Trophoblast cell (in vitro differentiated cells and primary cell): ENCODE data around the gene ITGA11.

Source experiments
- DNase-seq, 2 donors: peaks; one replicate each; pipeline ENCODE4 v3.0.0-alpha.2; 2016
- H2AFZ ChIP-seq: 2 replicates; pipeline ENCODE4 v1.6.1; 2013; ENCODE audit warnings: low read length, moderate library complexity, mild to moderate bottlenecking; ENCODE audit not compliant: insufficient read depth, poor library complexity
- H2AK5ac ChIP-seq: 2 replicates; pipeline ENCODE4 v1.6.1; 2013; ENCODE audit warnings: mild to moderate bottlenecking, low read length
- H2BK120ac ChIP-seq: 2 replicates; pipeline ENCODE4 v1.6.1; 2013; ENCODE audit warnings: low read length, mild to moderate bottlenecking, moderate library complexity; ENCODE audit not compliant: insufficient read depth, poor library complexity
- H2BK12ac ChIP-seq: 2 replicates; pipeline ENCODE4 v1.6.1; 2013; ENCODE audit warnings: mild to moderate bottlenecking, low read length, moderate library complexity
- H2BK5ac ChIP-seq: 2 replicates; pipeline ENCODE4 v1.6.1; 2013; ENCODE audit warnings: low read length, low read depth, moderate library complexity, mild to moderate bottlenecking; ENCODE audit not compliant: poor library complexity
- H3K14ac ChIP-seq: 2 replicates; pipeline ENCODE4 v1.6.1; 2013; ENCODE audit warnings: mild to moderate bottlenecking, low read length
- H3K18ac ChIP-seq: 2 replicates; pipeline ENCODE4 v1.6.1; 2013; ENCODE audit warnings: mild to moderate bottlenecking, low read length
- H3K23ac ChIP-seq: 2 replicates; pipeline ENCODE4 v1.6.1; 2013; ENCODE audit warnings: low read length
- H3K27ac ChIP-seq: 2 replicates; pipeline ENCODE4 v1.5.1; 2013; ENCODE audit warnings: low read depth, mild to moderate bottlenecking, inconsistent platforms, low read length, moderate library complexity
- H3K27me3 ChIP-seq: 2 replicates; pipeline ENCODE4 v1.6.1; 2013; ENCODE audit warnings: inconsistent platforms, mild to moderate bottlenecking, low read length, moderate library complexity; ENCODE audit not compliant: insufficient read depth
- H3K36me3 ChIP-seq, 2 experiments: 1 replicate in 1 of 2; 2 replicates in 1 of 2; pipeline ENCODE4 v1.6.1; 2013; ENCODE audit warnings: low read length in 2 of 2, mild to moderate bottlenecking in 2 of 2, moderate library complexity in 1 of 2; ENCODE audit not compliant: insufficient read depth in 2 of 2, control insufficient read depth in 1 of 2
- H3K4ac ChIP-seq: 2 replicates; pipeline ENCODE4 v1.6.1; 2013; ENCODE audit warnings: low read depth, mild to moderate bottlenecking, low read length, moderate library complexity
- H3K4me1 ChIP-seq, 2 experiments: 1 replicate in 1 of 2; 2 replicates in 1 of 2; pipeline ENCODE4 v1.6.1; 2013; ENCODE audit warnings: low read length in 2 of 2, mild to moderate bottlenecking in 2 of 2, moderate library complexity in 1 of 2; ENCODE audit not compliant: insufficient read depth in 2 of 2, control insufficient read depth in 1 of 2
- H3K4me2 ChIP-seq: 2 replicates; pipeline ENCODE4 v1.6.1; 2013; ENCODE audit warnings: inconsistent platforms, mild to moderate bottlenecking, low read length, moderate library complexity
- H3K4me3 ChIP-seq: 2 replicates; pipeline ENCODE4 v1.5.1; 2013; ENCODE audit warnings: mild to moderate bottlenecking, low read depth, low read length, inconsistent platforms
- H3K79me1 ChIP-seq: one replicate; pipeline ENCODE4 v1.6.1; 2013; ENCODE audit warnings: low read length
- H3K79me2 ChIP-seq: 2 replicates; pipeline ENCODE4 v1.6.1; 2013; ENCODE audit warnings: low read length, mild to moderate bottlenecking; ENCODE audit not compliant: control insufficient read depth, insufficient read depth, poor library complexity
- H3K9ac ChIP-seq: 2 replicates; pipeline ENCODE4 v1.6.1; 2013; ENCODE audit warnings: mild to moderate bottlenecking, low read length
- H3K9me3 ChIP-seq: 2 replicates; pipeline ENCODE4 v1.6.1; 2013; ENCODE audit warnings: low read depth, mild to moderate bottlenecking, control low read depth, inconsistent platforms, low read length; ENCODE audit not compliant: insufficient read depth
- H4K12ac ChIP-seq: 2 replicates; pipeline ENCODE4 v1.6.1; 2013; ENCODE audit warnings: low read depth, mild to moderate bottlenecking, low read length, moderate library complexity
- H4K8ac ChIP-seq: 2 replicates; pipeline ENCODE4 v1.6.1; 2013; ENCODE audit warnings: low read depth, mild to moderate bottlenecking, low read length, moderate library complexity
- H4K91ac ChIP-seq: one replicate; pipeline ENCODE4 v1.6.1; 2013; ENCODE audit warnings: low read depth, mild to moderate bottlenecking, low read length, moderate library complexity
- WGBS: extraction: QIAGEN DNeasy Blood & Tissue Kit; methylation state at CpG from one replicate; pipeline ENCODE4 v1.1.7; 2013; ENCODE audit warnings: missing lambda C conversion rate; ENCODE audit not compliant: insufficient read length, insufficient coverage; ENCODE audit errors: extremely low coverage; 5-methylcytosine and 5-hydroxymethylcytosine counted together

The ITGA11 gene

DNA sequence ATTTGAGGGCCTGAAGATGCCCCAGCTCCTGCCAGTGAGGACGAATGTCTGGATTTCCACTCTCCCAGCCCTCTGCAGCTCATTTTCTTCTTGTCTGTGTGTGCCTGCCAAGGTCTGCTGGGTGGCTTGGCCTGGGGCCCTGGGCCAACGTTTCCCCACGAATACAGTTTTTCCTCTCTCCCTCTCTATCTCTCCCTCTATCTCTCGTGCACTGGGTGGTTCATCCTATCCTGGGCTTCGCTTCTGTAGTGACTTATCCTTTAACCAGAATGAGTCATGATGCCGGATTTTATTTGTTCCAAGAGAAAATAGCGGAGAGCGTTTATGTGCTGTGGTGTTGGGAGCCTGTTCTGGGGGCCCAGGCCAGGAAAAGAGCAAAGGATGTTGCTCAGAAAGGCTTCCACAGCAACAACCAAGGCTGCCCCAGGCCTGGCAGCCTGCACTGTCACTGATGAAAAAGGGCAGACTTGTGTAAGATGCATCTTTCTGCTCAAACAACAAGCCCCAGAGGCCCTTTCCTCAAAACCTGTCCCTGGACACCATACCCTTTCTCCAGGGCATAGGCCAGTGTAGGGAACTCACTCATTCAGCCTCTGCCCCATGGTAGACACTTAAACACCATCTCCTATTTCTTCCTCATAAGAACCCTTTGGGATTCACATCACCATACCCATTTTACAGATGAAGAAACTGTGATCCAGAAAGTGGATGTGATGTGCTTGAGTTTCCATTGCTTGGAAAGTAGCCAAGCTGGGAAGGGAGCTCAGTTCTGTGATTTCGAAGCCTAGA lies 47.3 kb downstream of the ITGA11 start:
- Histone ChIP-seq H3K4me2 (no peak overlapping the region), H2BK120ac (no peak overlapping the region), H3K27me3 (no peaks in the 10 kb centered on the region), H3K18ac (no peak overlapping the region), H3K4me1 (peaks cover 0 to 2% of the 10 kb centered on the region in 2 experiments), H3K79me2 (no peaks in the 10 kb centered on the region), H3K4ac (no peak overlapping the region), H3K27ac (no peak overlapping the region), H3K9me3 (no peaks in the 10 kb centered on the region), H4K8ac (no peak overlapping the region), H3K36me3 (no peaks in the 10 kb centered on the region), H2AFZ (no peak overlapping the region), H2AK5ac (no peak overlapping the region), H4K91ac (no peak overlapping the region), H3K14ac (no peak overlapping the region), H4K12ac (no peak overlapping the region), H2BK5ac (no peak overlapping the region), H3K23ac (no peak overlapping the region), H2BK12ac (no peak overlapping the region), H3K9ac (no peak overlapping the region), H3K79me1 (no peaks in the 10 kb centered on the region), H3K4me3 (no peak overlapping the region)
- WGBS = no CpG with 5 or more reads among the region's 9 CpGs
- DNase-seq = no peak

DNA sequence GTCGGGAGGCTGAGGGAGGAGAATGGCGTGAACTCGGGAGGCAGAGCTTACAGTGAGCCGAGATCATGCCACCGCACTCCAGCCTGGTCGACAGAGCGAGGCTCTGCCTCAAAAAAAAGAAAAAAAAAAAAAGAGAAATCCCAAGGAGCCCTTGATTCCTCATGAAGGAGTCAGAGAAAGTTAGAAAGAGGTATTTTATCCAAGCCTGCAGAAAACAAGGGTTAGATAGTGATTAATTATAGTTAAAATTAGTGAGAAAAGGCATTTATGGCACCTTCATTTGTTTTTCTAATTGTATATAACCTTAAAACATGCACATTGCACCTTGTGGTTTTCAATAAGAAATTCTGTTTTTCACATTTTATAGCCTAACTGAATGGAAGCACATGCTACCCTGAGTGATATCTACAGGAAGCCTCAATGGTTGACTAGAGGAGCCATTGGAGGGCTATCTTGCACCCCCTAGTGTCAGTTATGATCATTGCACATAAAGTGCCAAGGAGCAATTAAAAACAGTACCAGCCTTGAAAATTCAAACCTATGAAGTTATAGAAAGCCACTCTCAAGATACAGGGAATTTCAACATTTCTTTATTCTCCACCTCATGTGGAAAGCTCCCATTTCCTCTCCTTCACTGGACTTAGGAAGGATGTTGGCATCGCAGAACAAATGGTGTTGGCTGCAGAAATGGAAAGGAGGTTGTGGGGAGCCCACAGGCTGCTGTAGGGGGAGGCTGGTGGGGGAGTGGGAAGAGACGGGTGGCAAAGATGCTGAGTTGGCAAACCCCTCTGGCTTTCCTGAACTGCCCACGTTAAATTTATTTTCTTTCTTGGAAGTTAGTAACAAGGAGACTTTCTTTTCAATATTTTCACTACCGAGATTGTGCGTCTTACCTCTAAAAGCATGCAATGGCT lies 48.5 kb downstream of the ITGA11 start:
- no peak overlapping the region for H4K12ac ChIP-seq
- no peak overlapping the region for H2BK12ac ChIP-seq
- H3K23ac ChIP-seq = no peak overlapping the region
- no peak overlapping the region for H3K4me2 ChIP-seq
- no peak overlapping the region for H2BK120ac ChIP-seq
- H3K9me3 ChIP-seq = no peaks in the 10 kb centered on the region
- H3K14ac ChIP-seq = no peak overlapping the region
- no peaks in the 10 kb centered on the region for H3K36me3 ChIP-seq
- H4K91ac ChIP-seq = no peak overlapping the region
- no peaks in the 10 kb centered on the region for H3K79me2 ChIP-seq
- H3K9ac ChIP-seq = no peak overlapping the region
- no peak overlapping the region for H4K8ac ChIP-seq
- no peak overlapping the region for H3K27ac ChIP-seq
- no peak overlapping the region for H3K4ac ChIP-seq
- H3K18ac ChIP-seq = no peak overlapping the region
- H2AFZ ChIP-seq = no peak overlapping the region
- H3K79me1 ChIP-seq = no peaks in the 10 kb centered on the region
- H3K4me1 ChIP-seq = peaks cover 0 to 2% of the 10 kb centered on the region in 2 experiments
- WGBS = no CpG with 5 or more reads among the region's 12 CpGs
- DNase-seq = peak; percentile 37 to 87
- no peak overlapping the region for H3K4me3 ChIP-seq
- H3K27me3 ChIP-seq = no peaks in the 10 kb centered on the region
- no peak overlapping the region for H2AK5ac ChIP-seq
- H2BK5ac ChIP-seq = no peak overlapping the region

DNA sequence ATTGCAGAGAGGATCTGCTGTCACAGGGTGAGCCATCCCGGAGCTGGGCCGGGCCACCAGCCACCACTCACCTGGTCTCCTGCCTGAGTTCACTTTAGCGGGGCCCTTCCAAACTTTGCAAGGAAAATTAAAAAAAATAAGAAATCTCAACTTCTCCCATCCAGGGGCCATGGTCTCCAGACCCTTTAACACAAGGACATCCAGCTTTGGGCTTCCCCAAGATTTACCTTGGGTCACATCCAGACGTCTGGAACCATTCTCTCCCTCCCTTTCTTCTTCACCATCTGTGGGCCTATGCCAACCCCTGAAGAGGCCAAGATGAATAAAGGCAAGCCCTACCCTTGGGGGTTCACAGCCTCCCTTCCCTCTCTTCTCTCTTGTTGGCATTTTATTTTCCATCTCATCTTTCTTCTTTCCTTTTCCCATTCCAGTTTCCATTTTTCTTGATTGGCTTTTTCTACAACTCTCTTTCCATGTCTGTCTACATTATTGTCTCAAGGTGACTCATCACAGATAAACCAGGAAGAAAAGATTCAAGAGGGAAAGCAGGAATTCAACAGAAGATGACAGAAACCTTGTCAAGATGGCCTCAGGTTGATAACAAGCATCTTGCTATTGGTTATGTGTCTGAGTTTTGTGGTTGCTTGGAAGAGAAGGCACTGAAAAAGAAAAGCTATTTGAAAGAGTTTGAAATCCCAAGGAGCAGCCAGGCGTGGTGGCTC lies 49.5 kb downstream of the ITGA11 start:
- no peak overlapping the region for H4K8ac ChIP-seq

DNA sequence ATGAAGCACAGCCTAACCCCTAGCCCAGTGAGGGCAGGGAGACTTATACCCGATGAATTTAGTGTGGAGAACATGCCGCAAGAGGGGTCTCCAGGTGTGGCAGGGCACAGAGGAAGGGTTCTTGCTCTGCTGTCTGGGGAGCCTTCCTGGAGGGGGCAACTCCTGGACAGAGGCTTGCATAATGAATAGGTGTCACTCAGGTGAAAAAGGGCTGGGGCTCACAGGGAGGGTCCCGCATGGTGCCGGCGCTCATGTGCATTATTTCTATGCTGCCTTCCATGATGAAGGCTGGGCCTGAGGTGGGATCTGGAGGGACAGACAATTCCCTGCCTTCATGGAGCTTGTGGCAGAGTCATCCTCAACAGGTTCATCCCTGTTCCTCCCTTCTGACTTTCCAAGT lies 51.5 kb downstream of the ITGA11 start:
- H3K18ac ChIP-seq = no peak overlapping the region
- no peaks in the 10 kb centered on the region for H3K79me2 ChIP-seq
- no peak overlapping the region for H2BK12ac ChIP-seq
- H2AFZ ChIP-seq = no peak overlapping the region
- DNase-seq = no peak
- no peak overlapping the region for H2BK5ac ChIP-seq
- H3K27me3 ChIP-seq = no peaks in the 10 kb centered on the region
- H3K14ac ChIP-seq = no peak overlapping the region
- H3K9me3 ChIP-seq = no peaks in the 10 kb centered on the region
- H4K8ac ChIP-seq = no peak overlapping the region
- no peak overlapping the region for H3K4me3 ChIP-seq
- no peaks in the 10 kb centered on the region for H3K79me1 ChIP-seq
- H3K4me1 ChIP-seq = peaks cover 0 to 2% of the 10 kb centered on the region in 2 experiments
- H3K27ac ChIP-seq = no peak overlapping the region
- WGBS = no CpG with 5 or more reads among the region's 5 CpGs
- no peak overlapping the region for H2BK120ac ChIP-seq
- no peaks in the 10 kb centered on the region for H3K36me3 ChIP-seq
- H2AK5ac ChIP-seq = no peak overlapping the region
- no peak overlapping the region for H3K23ac ChIP-seq
- no peak overlapping the region for H3K4me2 ChIP-seq
- H3K9ac ChIP-seq = no peak overlapping the region
- no peak overlapping the region for H4K12ac ChIP-seq
- H4K91ac ChIP-seq = no peak overlapping the region
- H3K4ac ChIP-seq = no peak overlapping the region

More for the DNA sequence above, 49.5 kb downstream of the ITGA11 start:
- H3K23ac ChIP-seq = no peak overlapping the region
- H3K4me3 ChIP-seq = no peak overlapping the region
- no CpG with 5 or more reads among the region's 5 CpGs for WGBS
- H3K27me3 ChIP-seq = no peaks in the 10 kb centered on the region
- no peaks in the 10 kb centered on the region for H3K36me3 ChIP-seq
- H3K27ac ChIP-seq = no peak overlapping the region
- no peak overlapping the region for H3K18ac ChIP-seq
- no peak overlapping the region for H2BK120ac ChIP-seq
- no peak overlapping the region for H2BK12ac ChIP-seq
- no peak overlapping the region for H3K4me2 ChIP-seq
- H3K9ac ChIP-seq = no peak overlapping the region
- no peak overlapping the region for H2AK5ac ChIP-seq
- H4K91ac ChIP-seq = no peak overlapping the region
- H2AFZ ChIP-seq = no peak overlapping the region
- H3K4me1 ChIP-seq = peaks cover 0 to 2% of the 10 kb centered on the region in 2 experiments
- H2BK5ac ChIP-seq = no peak overlapping the region
- no peaks in the 10 kb centered on the region for H3K79me1 ChIP-seq
- H3K14ac ChIP-seq = no peak overlapping the region
- H4K12ac ChIP-seq = no peak overlapping the region
- no peak for DNase-seq
- no peaks in the 10 kb centered on the region for H3K9me3 ChIP-seq
- no peak overlapping the region for H3K4ac ChIP-seq
- no peaks in the 10 kb centered on the region for H3K79me2 ChIP-seq
